Measurements from ENCODE around the gene RIMS4. TPM values are rescaled to one million over a fixed set of nuclear protein-coding genes. Genes with fewer than 3 reads are reported as not detected.

The RIMS4 gene
- total RNA-seq, 4 donors from 2014 or later: 1.1 to 5.6 (median 1.9) TPM; not detected in 1

DNA sequence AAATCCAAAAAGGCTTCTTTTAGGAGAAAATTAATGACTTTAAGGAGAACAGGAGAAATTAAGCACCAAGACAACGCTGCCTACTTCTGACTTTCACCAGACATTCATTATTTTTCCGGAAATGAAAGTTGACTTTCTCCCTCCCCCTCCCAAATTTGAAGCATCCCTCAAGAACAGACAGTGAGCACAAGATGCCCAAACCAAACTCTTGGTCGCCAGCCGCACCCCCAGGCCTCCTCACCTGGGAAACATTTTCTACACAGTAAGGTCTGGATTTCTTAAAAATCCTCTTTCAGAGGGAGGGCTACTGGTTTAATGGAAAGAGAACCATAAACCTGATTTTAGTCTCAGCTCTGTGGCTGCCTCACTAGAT lies 2.7 kb downstream of the RIMS4 start:
- no peak overlapping the region for H3K4me3 ChIP-seq
- TF ChIP-seq, protein P1, sequence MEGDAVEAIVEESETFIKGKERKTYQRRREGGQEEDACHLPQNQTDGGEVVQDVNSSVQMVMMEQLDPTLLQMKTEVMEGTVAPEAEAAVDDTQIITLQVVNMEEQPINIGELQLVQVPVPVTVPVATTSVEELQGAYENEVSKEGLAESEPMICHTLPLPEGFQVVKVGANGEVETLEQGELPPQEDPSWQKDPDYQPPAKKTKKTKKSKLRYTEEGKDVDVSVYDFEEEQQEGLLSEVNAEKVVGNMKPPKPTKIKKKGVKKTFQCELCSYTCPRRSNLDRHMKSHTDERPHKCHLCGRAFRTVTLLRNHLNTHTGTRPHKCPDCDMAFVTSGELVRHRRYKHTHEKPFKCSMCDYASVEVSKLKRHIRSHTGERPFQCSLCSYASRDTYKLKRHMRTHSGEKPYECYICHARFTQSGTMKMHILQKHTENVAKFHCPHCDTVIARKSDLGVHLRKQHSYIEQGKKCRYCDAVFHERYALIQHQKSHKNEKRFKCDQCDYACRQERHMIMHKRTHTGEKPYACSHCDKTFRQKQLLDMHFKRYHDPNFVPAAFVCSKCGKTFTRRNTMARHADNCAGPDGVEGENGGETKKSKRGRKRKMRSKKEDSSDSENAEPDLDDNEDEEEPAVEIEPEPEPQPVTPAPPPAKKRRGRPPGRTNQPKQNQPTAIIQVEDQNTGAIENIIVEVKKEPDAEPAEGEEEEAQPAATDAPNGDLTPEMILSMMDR (IDR thresholded peaks at IDR 0.05): no peak
- TF ChIP-seq EP300 (IDR thresholded peaks at IDR 0.05; ENCODE audit: low read depth) (no peak), POLR2AphosphoS5 (IDR thresholded peaks at IDR 0.05) (no peak), POLR2A (IDR thresholded peaks at IDR 0.05) (no peak)
- no peak overlapping the region for H3K27ac ChIP-seq
- 80 to 86% methylated on average over 4 of the region's 4 CpGs for WGBS, 2 donors (ENCODE audit: low coverage in 1 of 2)
- intact Hi-C loops (cut with DNase I; ENCODE audit: low total_unique reads): no loop called here
- H3K36me3 ChIP-seq: no peaks in the 10 kb centered on the region
- no peak for DNase-seq
- peaks cover 61% of the 10 kb centered on the region for H3K27me3 ChIP-seq
- H3K4me1 ChIP-seq: peaks cover 0 to 7% (median 0%) of the 10 kb centered on the region in 4 donors
- H3K9me3 ChIP-seq: peaks cover 0 to 9% of the 10 kb centered on the region in 2 donors
- in situ Hi-C loops (cut with MboI; ENCODE audit: low pct_ligation_motif_present in 1 of 4, low pct_unique_long_range_greater_than_20kb in 1 of 4, low sequenced_read_pairs in 3 of 4): no loop called here

- no peak for DNase-seq
- in situ Hi-C loops (cut with MboI; ENCODE audit: low pct_ligation_motif_present in 1 of 4, low pct_unique_long_range_greater_than_20kb in 1 of 4, low sequenced_read_pairs in 3 of 4) (no loop called here), intact Hi-C loops (cut with DNase I; ENCODE audit: low total_unique reads) (no loop called here)
- Histone ChIP-seq H3K27me3 (peaks cover 61% of the 10 kb centered on the region), H3K9me3 (peaks cover 0 to 7% of the 10 kb centered on the region in 2 donors), H3K4me3 (no peak overlapping the region), H3K4me1 (peaks cover 0 to 7% (median 0%) of the 10 kb centered on the region in 4 donors), H3K36me3 (no peaks in the 10 kb centered on the region), H3K27ac (no peak overlapping the region)
- WGBS, 2 donors (ENCODE audit: low coverage in 1 of 2): 76 to 82% methylated on average over 5 to 7 of the region's 7 CpGs
- no peak for TF ChIP-seq POLR2A (IDR thresholded peaks at IDR 0.05)
- no peak for TF ChIP-seq POLR2AphosphoS5 (IDR thresholded peaks at IDR 0.05)
- no peak for TF ChIP-seq EP300 (IDR thresholded peaks at IDR 0.05; ENCODE audit: low read depth)
- TF ChIP-seq, protein P1 (IDR thresholded peaks at IDR 0.05): no peak
Measured at GRCh38 chr20:44807051-44807683, 3.2 kb downstream of the RIMS4 start.

DNA sequence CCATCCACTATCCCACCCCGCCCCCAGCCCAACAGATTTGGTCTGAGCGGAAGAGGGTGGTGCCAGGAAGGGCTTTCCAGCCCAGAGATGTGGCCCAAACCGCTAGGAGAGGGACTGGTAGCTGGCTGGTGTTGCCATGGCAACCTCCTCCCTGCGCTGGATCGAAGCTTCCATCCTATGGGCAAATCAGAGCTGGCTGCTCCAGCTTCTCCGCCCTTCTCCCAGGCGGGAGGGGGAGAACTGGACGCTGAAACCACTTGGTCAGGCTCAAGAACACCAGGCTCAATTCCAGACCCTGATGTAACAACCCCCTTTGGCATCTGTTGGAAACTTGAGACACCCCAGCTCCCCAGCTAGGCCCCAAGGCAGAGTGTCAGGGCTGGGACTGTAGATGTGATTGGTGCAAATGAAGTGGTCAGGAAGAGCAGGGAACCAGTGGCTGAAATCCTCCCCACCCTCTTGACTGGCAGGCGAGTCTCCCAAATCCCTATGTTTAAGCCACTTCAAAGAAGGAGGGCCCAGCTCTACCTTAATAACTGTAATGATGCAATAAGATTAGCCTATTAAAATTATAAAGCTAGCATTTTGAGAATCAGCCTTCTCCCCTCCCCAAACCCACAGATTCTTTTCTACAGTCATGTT lies 4.2 kb downstream of the RIMS4 start:
- DNase-seq: no peak
- Histone ChIP-seq H3K9me3 (no peaks in the 10 kb centered on the region), H3K27me3 (peaks cover 50% of the 10 kb centered on the region), H3K4me3 (no peak overlapping the region), H3K27ac (no peak overlapping the region), H3K4me1 (peaks cover 0 to 9% (median 0%) of the 10 kb centered on the region in 4 donors), H3K36me3 (no peaks in the 10 kb centered on the region)
- 51% methylated on average over 9 of the region's 9 CpGs; no CpG with 5 or more reads in 1 of the 2 donors for WGBS, 2 donors (ENCODE audit: low coverage in 1 of 2)
- in situ Hi-C loops (cut with MboI; ENCODE audit: low pct_ligation_motif_present in 1 of 4, low pct_unique_long_range_greater_than_20kb in 1 of 4, low sequenced_read_pairs in 3 of 4): no loop called here
- intact Hi-C loops (cut with DNase I; ENCODE audit: low total_unique reads): no loop called here
- no peak for TF ChIP-seq EP300 (IDR thresholded peaks at IDR 0.05; ENCODE audit: low read depth)
- TF ChIP-seq POLR2AphosphoS5 (IDR thresholded peaks at IDR 0.05): no peak
- TF ChIP-seq POLR2A (IDR thresholded peaks at IDR 0.05): no peak
- TF ChIP-seq, protein P1 (IDR thresholded peaks at IDR 0.05): no peak

DNA sequence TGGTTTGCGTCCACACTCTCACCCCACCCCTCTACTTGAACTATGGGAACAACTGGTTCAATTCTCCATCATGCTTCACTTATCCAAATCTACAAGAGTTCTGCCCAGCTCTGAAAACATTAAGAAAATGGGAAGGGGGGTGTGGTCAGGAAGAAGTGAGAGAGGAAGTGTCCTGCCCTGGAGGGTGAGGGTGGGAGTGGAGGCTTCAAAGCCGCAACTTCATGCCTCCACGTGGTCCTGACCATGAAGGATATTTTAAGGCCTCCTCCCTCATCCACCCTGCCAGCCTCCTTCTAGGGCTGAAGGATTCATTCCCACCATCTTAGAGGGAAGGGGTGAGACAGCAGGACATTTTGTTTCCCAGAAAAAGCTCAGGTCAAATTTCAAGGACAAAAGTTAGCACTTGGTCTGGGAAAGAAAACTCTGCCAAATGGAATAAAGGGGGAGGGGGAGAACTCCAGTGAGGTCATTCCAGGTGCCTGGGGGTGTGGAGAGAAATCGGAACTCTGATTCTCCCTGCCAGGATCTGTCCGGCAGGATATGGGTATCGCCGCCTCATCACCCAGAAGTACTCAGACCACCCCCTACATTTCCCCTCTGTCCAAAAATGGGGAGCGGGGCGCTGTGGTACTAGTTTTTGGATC lies 4.9 kb downstream of the RIMS4 start:
- Histone ChIP-seq H3K4me1 (peaks cover 0 to 7% (median 0%) of the 10 kb centered on the region in 4 donors), H3K36me3 (no peaks in the 10 kb centered on the region), H3K27ac (no peak overlapping the region), H3K27me3 (peaks cover 43% of the 10 kb centered on the region), H3K4me3 (no peak overlapping the region), H3K9me3 (no peaks in the 10 kb centered on the region)
- intact Hi-C loops (cut with DNase I; ENCODE audit: low total_unique reads) (no loop called here), in situ Hi-C loops (cut with MboI; ENCODE audit: low pct_ligation_motif_present in 1 of 4, low pct_unique_long_range_greater_than_20kb in 1 of 4, low sequenced_read_pairs in 3 of 4) (no loop called here)
- WGBS, 2 donors (ENCODE audit: low coverage in 1 of 2): 65 to 71% methylated on average over 7 to 9 of the region's 9 CpGs
- DNase-seq: no peak
- TF ChIP-seq POLR2AphosphoS5 (IDR thresholded peaks at IDR 0.05): no peak
- no peak for TF ChIP-seq EP300 (IDR thresholded peaks at IDR 0.05; ENCODE audit: low read depth)
- no peak for TF ChIP-seq POLR2A (IDR thresholded peaks at IDR 0.05)
- TF ChIP-seq, protein P1 (IDR thresholded peaks at IDR 0.05): no peak
